ENCODE results near the gene MGAT4A.

The MGAT4A gene

DNA sequence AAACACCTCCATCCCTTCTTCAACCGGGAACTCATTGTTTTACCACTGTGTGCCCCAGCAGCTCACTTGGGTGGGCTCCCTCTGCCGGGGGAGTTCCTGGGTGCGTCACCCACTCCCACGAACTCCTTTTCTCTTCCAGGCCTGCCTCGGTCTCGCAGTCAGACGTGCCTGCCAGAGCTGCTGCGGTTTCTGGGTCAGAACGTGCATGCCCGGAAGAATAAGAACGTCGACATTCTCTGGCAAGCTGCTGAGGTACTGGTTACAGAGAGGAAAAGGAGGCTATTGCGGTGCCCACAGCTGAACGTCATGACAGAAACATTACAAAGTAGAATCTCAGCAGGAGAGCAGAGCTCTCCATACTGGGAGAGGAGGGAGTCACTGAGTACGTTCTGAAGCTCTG is 158.3 kb downstream of the MGAT4A start:
- H3K36me3 ChIP-seq (ENCODE audit: insufficient read depth, low read length): peaks cover 5% of the 10 kb centered on the region; the same call in 1 of the 2 replicates
- DNase-seq (ENCODE audit: low read depth, low spot score): no peak
- H3K27ac ChIP-seq: no peak overlapping the region
- no peaks in the 10 kb centered on the region for H3K9me3 ChIP-seq (ENCODE audit: low read depth, low read length)
- no peak overlapping the region for H3K4me3 ChIP-seq
- no peak overlapping the region for H3K9ac ChIP-seq (ENCODE audit: insufficient read length)
- TF ChIP-seq EZH2 (IDR thresholded peaks at IDR 0.05): no peak
- no peak for TF ChIP-seq POLR2AphosphoS5 (IDR thresholded peaks at IDR 0.05; ENCODE audit: borderline replicate concordance, low read depth, low read length)
- no peak for TF ChIP-seq FOXP2 (optimal IDR thresholded peaks at IDR 0.05; ENCODE audit: control extremely low read depth, extremely low read length, insufficient read depth)

DNA sequence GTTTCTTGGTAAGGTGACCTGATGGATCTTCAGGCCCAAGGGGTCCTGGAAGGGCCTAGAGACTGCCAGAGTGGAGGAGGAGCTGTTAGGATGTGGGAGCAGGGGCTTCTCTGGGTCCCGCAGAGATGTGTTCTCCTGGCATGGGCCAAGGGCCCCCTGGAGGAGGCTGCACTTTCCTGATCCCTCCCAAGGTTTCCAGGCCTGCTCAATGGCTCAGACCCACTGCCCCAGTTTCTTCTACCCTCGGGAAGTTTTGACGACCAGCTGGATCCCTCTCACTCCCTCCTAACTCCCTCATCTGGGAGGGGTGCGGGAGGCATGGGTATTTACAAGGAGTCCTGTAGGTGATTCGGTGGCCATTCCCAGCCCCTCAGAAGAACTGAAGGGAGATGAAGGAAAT is 158.7 kb downstream of the MGAT4A start:
- H3K9me3 ChIP-seq (ENCODE audit: low read depth, low read length): no peaks in the 10 kb centered on the region
- no peak overlapping the region for H3K27ac ChIP-seq
- no peak overlapping the region for H3K9ac ChIP-seq (ENCODE audit: insufficient read length)
- H3K36me3 ChIP-seq (ENCODE audit: insufficient read depth, low read length): peaks cover 5% of the 10 kb centered on the region; the same call in 1 of the 2 replicates
- no peak overlapping the region for H3K4me3 ChIP-seq
- TF ChIP-seq POLR2AphosphoS5 (IDR thresholded peaks at IDR 0.05; ENCODE audit: borderline replicate concordance, low read depth, low read length) (no peak), FOXP2 (optimal IDR thresholded peaks at IDR 0.05; ENCODE audit: control extremely low read depth, extremely low read length, insufficient read depth) (no peak), EZH2 (IDR thresholded peaks at IDR 0.05) (no peak)
- DNase-seq (ENCODE audit: low read depth, low spot score): no peak

DNA sequence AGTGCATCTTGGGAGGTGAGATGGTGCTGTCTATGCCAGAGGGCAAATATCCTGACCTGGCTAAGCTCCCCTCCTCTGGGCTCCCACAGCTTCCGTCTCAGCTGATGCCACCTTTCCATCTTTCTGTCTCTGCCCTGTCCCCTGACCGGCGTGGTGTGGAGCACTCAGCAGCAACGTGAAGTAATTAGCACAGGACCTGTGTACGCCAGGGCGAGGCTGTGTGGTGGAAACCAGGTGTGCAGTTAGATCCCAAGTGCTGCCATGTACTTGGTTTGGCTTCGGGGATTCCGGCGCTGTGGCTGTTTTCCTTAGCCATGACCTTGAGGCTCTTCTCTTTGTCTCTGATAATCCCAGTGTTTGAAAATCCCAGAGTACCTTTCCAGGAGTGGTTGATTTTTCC is 159.1 kb downstream of the MGAT4A start:
- Histone ChIP-seq H3K9me3 (ENCODE audit: low read depth, low read length) (no peaks in the 10 kb centered on the region), H3K27ac (no peak overlapping the region), H3K9ac (ENCODE audit: insufficient read length) (no peak overlapping the region), H3K4me3 (no peak overlapping the region), H3K36me3 (ENCODE audit: insufficient read depth, low read length) (peaks cover 5% of the 10 kb centered on the region; the same call in 1 of the 2 replicates)
- TF ChIP-seq POLR2AphosphoS5 (IDR thresholded peaks at IDR 0.05; ENCODE audit: borderline replicate concordance, low read depth, low read length): no peak
- DNase-seq (ENCODE audit: low read depth, low spot score): no peak

DNA sequence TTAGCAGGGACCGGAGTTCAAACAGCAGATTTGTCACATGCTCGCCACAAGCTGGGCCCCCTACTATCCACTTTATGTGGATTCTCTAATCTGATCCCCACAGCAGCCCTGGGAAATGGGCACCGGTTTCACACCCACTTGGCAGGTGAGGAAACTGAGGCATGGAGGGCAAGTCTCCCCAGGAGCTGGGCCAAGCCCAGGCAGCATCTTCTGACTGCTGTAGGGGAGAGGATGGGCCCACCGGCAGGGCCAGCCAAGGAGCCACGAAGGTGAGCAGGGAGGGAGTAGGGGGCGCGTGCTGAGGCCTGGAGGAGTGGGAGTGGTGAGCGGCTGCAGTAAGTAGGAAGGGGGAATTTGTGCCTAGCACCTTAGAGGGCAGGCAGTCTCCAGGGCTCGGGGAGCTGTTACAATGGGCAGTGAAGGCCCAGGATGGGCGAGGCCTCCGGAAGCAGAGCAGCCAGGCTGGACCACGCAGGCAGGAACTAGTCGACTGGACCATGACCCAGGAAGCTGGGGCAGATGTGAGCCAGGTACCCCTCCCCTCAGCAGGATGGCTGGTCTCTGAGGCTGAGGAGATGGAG is 159.7 kb downstream of the MGAT4A start:
- no peak overlapping the region for H3K27ac ChIP-seq
- H3K36me3 ChIP-seq (ENCODE audit: insufficient read depth, low read length): peaks cover 5% of the 10 kb centered on the region; the same call in 1 of the 2 replicates
- TF ChIP-seq FOXP2 (optimal IDR thresholded peaks at IDR 0.05; ENCODE audit: control extremely low read depth, extremely low read length, insufficient read depth) (no peak), EZH2 (IDR thresholded peaks at IDR 0.05) (no peak), POLR2AphosphoS5 (IDR thresholded peaks at IDR 0.05; ENCODE audit: borderline replicate concordance, low read depth, low read length) (no peak)
- no peak for DNase-seq (ENCODE audit: low read depth, low spot score)
- no peak overlapping the region for H3K4me3 ChIP-seq
- no peak overlapping the region for H3K9ac ChIP-seq (ENCODE audit: insufficient read length)
- H3K9me3 ChIP-seq (ENCODE audit: low read depth, low read length): no peaks in the 10 kb centered on the region

DNA sequence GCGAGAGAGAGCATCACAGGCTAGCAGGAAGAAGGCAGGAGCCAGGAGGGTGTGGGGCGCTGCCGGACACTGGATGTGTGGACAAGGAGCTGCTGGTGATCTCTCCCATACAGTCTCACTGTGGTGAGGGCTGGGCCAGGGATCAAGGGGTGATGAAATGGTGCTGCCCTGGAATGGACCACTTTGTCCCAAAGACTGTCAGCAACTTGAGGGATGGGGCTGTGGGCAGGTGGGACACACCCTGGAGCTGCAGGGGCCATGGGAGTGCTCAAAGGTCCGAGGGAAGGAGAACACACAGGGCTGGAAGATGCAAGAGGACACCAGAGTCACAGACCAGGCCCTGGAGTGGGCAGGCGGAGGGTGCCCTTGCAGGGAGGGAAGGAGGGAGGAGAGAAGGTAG is 160.6 kb downstream of the MGAT4A start:
- Histone ChIP-seq H3K4me3 (no peak overlapping the region), H3K36me3 (ENCODE audit: insufficient read depth, low read length) (peaks cover 5% of the 10 kb centered on the region; the same call in 1 of the 2 replicates), H3K9me3 (ENCODE audit: low read depth, low read length) (no peaks in the 10 kb centered on the region), H3K9ac (ENCODE audit: insufficient read length) (no peak overlapping the region), H3K27ac (no peak overlapping the region)
- TF ChIP-seq FOXP2 (optimal IDR thresholded peaks at IDR 0.05; ENCODE audit: control extremely low read depth, extremely low read length, insufficient read depth) (no peak), POLR2AphosphoS5 (IDR thresholded peaks at IDR 0.05; ENCODE audit: borderline replicate concordance, low read depth, low read length) (no peak), EZH2 (IDR thresholded peaks at IDR 0.05) (no peak)
- no peak for DNase-seq (ENCODE audit: low read depth, low spot score)

DNA sequence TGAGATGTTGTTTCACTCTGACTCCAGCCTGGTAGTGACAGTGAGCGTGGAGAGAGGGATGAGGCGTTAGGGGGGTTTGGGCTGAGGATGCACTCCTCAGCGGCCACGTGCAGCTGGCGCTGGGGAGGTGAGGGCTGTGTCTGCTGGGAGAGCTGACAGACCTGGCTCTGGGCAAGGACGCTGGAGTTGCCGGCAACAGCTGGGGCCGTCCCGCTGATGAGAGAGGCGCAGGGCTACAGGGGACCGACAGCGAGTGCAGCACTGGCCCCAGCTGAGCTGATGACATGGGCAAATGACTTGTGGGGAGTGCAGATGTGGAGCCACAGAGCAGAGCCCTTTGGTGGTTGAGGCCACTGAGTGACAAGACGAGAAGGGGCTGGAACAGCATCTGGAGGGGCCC is 161.0 kb downstream of the MGAT4A start:
- Histone ChIP-seq H3K9ac (ENCODE audit: insufficient read length) (no peak overlapping the region), H3K36me3 (ENCODE audit: insufficient read depth, low read length) (peaks cover 5% of the 10 kb centered on the region; the same call in 1 of the 2 replicates), H3K27ac (no peak overlapping the region), H3K9me3 (ENCODE audit: low read depth, low read length) (no peaks in the 10 kb centered on the region), H3K4me3 (no peak overlapping the region)
- TF ChIP-seq POLR2AphosphoS5 (IDR thresholded peaks at IDR 0.05; ENCODE audit: borderline replicate concordance, low read depth, low read length): no peak
- TF ChIP-seq EZH2 (IDR thresholded peaks at IDR 0.05): no peak
- TF ChIP-seq FOXP2 (optimal IDR thresholded peaks at IDR 0.05; ENCODE audit: control extremely low read depth, extremely low read length, insufficient read depth): no peak
- DNase-seq (ENCODE audit: low read depth, low spot score): no peak

DNA sequence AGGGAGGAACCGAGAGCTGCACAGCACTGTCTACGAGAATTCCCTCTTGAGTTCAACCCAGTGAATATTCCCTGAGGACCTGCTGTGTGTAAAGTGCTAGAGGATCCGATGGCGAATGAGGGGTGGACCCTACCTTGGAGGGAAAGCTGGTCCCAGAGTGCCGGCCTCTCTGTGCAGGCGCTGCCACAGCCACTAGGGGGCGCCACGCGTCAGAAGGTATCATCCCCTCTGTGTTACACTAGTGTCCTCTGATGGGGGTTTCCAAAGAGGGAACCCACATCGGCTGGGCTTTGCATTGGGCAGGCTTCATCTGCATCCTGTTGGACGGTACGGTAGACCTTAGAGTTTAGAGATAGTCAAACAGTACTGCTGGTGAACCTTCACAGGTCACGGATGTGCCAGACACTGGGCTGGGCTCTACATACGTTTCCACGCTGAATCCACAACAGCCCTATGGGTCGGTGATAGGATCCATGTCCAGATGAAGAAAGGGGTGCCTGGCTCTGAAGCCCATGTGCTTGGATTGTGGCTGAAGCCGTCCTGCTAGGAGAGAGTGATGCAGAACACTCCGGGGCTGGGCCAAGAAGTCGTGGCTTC is 161.6 kb downstream of the MGAT4A start:
- TF ChIP-seq POLR2AphosphoS5 (IDR thresholded peaks at IDR 0.05; ENCODE audit: borderline replicate concordance, low read depth, low read length): no peak
- no peak for TF ChIP-seq FOXP2 (optimal IDR thresholded peaks at IDR 0.05; ENCODE audit: control extremely low read depth, extremely low read length, insufficient read depth)
- no peak for TF ChIP-seq EZH2 (IDR thresholded peaks at IDR 0.05)
- Histone ChIP-seq H3K9me3 (ENCODE audit: low read depth, low read length) (no peaks in the 10 kb centered on the region), H3K36me3 (ENCODE audit: insufficient read depth, low read length) (peaks cover 5% of the 10 kb centered on the region; the same call in 1 of the 2 replicates), H3K4me3 (no peak overlapping the region), H3K27ac (no peak overlapping the region), H3K9ac (ENCODE audit: insufficient read length) (no peak overlapping the region)
- no peak for DNase-seq (ENCODE audit: low read depth, low spot score)
